NCI-H1417 (cell line): ENCODE data around the gene CHD6.

Experiments used
- DNase-seq, 3 experiments: peaks; one replicate each; lab custom pipeline; 2025; lab: John Stamatoyannopoulos, UW

CHD6 gene

DNA sequence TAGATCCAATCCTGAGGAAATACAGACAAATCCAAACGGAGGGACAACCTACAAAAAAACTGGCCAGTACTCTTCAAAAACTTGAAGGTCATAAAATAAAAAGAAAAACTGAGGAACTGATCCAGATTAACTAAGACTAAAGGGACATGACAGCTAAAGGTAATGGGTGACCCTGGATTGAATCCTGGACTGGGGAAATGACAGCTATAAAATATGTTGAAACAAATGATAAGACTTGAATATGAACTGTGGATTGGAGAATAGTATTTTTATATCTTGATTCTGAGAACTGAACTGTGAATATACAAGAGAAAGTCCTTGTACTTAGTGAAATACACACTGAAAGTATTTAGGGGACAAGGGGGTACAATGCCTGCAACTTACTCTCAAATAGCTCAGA lies 154.6 kb downstream of the CHD6 start:
- no peak for DNase-seq

DNA sequence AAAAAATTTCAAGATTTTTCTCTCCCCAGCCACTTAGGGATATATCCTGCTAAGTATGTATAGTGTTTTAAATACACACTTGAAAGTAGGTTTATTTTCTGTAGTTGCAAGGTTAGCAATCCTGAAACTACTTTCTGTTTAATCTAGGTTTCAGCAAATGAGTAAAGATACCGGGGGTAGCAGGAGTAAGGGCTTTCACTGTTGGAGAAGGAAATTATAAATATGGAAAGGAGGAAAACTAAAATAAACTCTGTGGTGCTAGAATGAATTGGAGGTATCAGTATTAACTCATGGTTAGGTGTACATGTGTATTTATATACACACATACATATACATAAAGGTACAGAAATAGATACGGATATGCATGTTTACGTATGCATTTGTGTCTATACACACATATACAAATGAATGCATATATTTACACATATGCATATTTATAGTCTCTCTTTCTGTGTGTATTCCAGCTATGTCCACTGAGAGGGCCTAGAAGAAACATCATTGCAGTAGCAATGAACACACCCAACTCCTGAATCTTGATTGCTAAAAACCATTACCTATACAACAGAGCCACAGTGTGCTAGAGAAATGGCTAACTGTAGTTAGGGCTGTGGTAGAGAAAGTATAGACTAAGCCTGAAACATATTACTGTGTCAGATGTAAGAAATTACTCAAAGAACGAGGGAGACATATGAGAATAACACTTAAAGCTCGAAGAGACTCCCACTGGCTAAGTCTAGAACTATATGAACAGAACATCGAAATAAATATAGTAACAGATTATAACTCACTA lies 155.6 kb downstream of the CHD6 start:
- no peak for DNase-seq

DNA sequence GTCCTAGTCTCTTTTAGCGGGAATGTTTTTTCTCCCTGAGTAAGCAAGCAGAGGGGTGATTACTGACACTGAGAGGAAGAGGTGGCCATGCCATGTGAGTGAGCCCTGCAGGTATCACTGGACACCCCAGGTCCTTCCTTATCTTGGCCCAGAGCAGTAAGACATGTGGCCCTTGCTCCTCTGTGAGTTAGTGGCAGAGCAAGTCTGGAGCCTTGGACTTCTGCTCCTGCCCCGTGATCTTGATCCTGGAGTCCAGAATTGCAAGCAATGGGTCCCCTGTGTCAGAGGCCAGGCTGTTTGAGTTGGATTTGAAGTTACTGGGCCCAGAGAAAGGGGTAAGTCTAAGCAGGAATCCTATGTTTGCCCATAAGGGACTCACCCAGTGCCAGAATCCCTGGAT lies 159.4 kb downstream of the CHD6 start:
- no peak for DNase-seq

DNA sequence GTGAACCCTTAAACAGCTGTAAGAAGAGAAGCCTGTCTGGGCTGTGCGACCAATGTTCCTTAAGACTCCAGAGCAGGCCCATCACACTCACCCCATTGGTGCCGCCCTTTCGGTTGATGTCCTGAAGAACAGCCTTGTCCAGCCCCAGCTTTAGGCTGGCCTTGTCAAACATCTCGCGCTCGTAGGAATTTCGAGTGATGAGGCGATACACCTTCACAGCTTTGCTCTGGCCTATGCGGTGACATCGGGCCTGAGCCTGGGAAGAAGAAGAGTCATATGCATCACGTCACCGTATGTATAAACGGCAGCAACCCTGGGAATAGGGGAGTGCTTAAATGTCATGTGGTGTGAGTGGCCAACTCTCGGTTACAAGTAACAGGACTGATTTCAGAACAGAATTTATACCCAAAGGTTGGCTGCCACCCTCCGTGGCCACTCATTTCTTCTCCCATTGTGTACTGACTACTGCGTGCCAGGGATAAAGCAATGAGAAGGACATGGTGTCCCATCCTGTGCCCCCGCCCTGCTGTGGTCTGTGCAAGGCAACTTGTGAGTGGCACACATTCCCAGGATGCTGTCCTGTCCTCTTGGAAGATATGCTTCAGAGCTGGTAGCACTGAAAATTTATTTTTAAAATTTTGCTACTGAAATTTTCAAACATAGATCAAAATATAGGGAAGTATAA lies 160.9 kb downstream of the CHD6 start:
- no peak for DNase-seq

DNA sequence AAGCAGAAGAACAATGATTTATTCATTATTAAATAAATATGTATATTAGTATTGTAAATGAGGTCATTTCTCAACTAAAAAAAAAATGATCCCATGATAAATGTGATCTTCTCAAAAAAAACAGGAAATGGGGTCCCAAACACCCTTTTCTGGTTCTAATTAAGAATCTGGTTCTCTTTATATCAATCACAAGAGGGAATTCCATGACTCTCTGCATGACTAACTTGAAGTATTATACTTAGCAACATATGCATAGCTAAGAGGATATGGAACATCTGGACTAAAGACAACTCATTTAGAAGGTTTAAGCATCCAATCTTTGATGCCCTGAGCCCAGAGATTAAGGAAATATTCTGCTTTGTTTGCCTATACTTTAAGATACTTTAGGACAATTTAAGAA lies 161.8 kb downstream of the CHD6 start:
- no peak for DNase-seq

DNA sequence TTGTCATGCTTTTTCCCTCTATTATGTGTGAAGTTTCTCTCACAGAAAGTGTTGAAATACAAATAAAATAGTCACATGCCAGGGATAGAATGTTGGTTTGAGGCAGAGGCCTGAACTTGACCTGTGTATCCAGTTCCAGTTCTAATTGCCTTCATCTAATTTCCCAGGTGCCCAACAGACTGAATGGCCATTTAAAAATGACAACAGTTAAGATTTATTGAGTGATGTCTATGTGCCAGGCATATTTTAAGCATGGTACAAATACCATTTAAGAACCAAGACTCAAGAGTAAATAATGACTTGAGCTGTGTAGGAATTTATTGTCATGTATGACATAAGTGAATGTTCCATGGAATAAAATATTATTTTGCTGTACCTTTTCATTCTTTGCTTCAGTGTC lies 163.9 kb downstream of the CHD6 start:
- no peak for DNase-seq

DNA sequence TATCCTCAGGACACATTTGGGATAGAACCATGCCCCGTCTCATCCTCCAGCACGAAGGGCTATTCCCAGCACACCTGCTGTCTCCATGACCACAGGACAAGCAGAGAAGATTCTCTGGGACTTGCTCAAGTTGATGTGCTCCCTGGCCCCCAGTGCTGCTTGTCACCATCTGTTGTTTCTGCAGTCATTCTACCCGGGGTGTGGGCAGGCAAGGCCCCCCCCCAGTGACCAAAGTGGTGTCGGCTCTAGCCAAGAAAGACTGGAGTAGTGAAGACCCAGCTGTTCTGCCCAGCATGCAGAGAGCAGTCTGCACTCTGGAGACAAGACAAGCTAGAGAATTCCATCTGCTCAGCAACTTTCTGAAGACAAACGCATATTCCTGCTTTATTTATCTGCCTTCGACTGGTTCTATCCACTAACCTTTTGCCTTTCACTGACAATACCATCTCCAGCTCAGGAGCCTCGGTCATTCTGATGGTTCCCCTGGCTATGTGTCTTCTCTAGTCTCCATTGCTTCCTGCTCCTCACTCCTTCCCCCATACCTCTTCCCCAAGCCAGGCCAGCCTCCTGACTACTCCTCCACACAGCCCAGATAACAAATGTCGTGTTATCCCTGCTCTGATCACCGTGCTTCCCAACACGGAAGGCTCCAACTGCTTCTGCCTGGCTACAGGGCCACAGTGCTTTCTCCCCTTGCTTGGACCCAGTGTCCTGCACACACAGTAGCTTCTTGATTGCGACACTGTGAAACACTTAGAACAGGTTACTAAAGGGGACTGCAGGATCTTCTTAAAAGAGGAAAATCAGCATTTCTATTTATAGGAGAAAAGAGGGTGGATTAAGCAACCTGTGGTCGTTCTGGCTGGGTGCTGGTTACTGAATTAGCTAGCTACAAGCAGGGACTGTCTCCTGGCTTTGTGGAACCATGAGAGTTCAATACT lies 164.9 kb downstream of the CHD6 start:
- DNase-seq = no peak

DNA sequence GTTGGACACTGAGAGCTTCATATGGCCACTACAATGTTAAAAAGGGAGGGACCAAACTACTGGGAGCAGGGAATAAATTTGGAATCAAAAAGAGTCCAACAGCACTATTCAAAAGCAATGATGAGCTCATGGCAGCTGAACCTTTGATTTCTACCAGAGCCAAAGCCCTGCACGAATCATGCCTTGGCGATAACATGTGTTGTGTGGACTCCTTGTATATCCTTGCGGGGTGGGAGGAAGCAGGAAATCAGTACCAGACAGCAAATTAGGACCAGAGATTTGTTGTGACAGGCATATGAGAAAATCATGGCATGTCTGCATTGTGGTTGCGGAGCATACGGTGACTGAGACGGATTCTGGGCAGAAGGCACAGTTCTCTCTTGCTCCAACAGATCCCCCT lies 166.0 kb downstream of the CHD6 start:
- no peak for DNase-seq

DNA sequence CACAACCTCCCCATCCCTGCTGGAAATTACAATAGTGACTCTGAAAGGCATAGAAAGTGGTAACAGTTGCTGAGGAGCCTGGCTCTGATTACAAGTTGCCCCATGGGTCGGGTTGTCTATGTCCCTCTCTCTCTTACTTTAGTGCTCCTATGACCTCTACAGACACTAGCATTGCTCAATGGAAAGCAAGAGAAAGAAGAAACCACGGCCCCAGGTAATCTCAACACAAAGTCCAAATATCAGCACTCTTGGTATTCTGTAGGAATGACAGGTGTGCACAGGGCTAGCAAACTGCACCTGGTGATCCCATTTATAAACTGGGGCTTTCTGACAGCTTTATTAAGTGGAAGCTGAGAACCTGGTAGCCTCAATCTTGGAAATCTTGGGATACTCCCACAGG lies 171.2 kb downstream of the CHD6 start:
- DNase-seq = no peak

DNA sequence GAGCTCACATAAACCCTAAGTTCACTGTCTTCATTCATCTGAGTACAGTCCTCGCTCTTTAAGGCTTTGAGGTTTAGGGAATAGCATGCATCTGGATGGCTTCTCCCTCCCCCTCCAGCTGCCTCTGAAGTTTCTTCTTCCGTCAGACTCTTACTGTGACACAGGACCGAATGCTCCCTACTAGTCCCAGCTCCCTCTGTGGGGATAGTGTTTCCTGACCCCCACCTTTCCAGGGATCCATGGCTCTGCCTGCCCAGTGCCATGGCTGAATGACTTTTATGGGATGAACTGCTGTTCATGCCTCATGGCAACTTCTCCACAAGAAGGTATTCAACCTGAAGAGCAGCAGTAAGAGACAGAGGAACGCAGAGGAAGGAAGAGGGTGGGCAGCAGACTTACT lies 171.7 kb downstream of the CHD6 start:
- DNase-seq = peak in 1 of 3 experiments; percentile 74

DNA sequence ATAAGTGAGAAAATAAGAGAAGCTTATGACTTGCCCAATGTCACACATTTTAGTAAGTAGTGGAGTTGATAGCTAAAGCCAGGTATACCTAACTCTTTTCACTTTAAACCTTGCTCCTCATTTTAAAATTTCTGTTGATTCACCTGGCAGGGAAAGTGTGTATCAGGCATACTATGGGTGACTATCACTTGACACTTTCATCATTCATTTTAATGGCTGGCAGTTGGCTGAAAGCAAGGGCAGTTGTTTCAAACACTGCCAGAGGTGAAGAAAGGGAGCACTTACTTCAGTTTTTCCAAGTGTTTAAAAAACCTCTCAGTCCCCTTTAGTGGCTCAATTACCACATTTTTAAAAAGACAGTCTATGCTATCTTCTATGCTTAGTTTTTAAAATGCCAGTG lies 173.4 kb downstream of the CHD6 start:
- DNase-seq = no peak

DNA sequence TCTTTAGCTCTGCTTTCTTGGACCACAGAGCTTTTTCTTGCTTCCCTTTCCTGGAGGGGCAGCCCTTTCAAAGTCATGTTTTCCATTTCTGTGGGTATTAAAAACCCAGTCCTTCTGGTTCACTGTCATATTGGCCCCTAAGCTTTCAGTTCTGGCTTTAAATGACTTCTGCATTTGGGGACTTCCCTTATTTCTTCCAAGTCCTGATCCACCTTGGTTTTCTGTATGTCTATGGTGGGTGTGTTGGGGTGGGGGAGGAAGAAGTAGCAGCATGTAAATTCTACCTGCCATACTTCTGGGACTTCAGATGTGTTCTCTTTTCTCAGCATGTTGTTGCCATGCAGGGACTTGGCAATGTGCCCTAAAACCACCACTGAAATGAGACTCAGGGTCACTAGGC lies 174.5 kb downstream of the CHD6 start:
- no peak for DNase-seq

DNA sequence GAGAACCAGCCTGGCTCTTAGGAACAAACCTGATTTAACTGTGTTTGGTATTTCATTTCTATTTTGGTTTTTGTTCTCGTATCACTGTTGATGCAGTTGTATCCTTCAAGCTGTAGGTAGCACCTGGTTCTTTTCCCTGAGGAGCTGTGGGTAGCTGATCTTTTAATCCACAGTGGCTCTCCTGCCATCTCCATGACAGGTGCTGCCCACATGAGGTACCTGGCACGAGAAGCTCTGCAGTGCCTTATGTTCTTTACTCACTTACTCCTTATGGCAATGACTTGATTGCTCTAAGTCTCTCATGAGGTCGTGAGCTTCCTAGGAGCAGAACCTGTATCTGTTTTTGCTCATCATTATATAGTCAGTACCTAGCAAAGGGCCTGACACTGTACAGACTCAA lies 177.3 kb downstream of the CHD6 start:
- DNase-seq = no peak

DNA sequence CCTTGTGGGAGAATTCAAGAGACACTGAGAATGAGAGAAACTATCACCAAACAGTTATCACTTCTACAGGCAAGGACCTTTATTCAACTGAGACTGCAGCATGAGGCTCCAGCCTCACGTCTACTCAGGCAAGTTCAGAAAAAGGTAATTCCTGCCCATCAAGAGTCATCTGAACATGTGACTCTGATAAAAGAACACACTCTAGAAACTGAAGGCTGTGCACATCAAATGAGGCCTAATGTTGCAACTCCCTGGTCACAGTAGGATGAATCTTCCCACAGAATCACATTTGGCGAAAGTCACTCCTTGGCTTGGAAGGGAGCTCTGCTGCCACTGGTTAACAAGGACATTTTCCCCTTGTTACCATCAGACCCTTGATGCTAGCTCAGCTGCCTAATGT lies 180.3 kb downstream of the CHD6 start:
- no peak for DNase-seq

DNA sequence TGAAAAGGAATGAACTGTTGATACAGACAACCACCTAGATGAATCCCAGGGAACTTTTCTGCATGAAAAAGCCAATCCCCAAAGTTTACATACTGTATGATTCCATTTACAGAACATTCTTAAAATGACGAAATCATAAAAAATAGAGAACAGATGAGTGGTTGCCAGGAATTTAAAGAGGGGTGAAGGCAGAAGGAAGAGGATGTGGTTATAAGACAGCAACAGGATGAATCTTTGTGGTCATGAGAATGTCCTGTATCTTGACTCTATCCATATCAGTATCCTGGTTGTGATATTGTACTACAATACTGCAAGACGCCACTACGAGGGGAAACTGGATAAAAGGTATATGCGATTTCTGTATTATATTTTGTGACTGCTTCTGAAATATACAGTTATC lies 181.5 kb downstream of the CHD6 start:
- no peak for DNase-seq

DNA sequence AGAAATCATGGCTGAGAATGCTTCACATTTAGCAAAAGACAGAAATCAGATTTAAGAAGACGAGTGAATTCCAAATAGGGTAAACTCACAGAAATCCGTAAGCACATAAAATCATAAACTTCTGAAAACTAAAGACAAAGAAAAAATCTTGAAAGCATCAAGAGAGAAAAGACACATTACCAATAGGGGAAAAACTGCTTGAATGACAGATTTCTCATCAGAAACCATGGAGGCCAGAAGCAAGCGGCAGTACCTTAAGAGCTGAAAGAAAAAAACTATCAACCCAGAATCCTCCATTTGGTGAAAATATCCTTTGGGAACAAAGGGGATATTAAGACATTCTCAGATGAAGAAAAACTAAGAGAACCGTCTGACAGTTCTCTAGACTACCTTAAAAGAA lies 185.0 kb downstream of the CHD6 start:
- DNase-seq = no peak

DNA sequence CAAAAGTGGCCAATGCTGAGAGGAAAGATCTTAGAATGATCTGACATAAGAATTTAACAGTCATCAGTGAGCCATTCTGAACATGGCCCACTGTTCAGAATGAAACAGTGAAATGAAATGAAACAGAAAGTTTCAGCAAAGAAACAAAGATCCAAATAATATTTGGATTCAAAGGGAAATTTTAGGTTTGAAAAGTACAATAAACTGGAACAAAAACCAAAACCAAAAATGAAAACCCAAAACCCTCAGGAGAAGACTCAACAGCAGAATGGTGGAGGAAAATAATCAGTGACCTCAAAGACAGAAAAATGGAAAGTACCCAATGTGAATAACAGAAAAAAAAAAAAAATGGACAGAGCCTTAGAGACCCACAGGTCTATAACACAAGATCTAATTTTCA lies 185.4 kb downstream of the CHD6 start:
- no peak for DNase-seq

DNA sequence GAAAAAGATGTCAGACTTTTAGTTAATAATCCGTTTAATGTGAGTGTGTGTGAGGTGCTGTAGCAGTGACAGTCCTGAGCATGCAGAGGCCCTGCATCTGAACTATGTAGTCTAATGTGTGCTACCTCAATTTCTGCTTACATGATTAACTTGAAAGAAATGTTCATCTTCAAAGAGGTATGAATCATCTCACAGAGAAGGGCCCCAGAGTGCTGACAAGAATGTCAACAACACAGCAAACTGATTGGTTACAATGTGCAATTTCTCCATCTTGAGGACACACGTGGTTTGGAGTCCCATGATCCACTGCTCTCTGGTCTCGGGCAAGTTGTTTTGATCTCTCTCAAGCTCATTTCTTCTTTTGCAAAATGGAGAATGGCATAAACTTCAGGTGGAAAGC lies 189.9 kb downstream of the CHD6 start:
- no peak for DNase-seq

DNA sequence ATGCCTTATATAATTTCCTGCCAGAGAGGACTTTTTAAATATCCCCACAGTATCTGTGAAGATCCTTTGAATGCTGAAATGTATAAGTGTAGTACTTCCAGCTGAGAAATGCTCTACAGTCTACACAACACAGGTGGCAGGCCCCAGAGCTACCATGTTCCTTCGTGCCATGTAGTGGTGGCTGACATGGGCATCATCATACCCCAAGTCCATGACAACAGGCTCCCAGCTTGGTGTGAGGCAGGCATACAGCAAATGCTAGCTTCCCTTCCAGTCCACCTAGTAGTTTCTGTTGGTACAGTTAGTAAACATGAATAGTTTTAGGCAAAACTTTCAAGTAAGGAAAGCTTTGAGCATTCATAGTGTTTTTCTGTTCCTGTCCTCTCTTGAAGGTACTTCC lies 190.3 kb downstream of the CHD6 start:
- no peak for DNase-seq

DNA sequence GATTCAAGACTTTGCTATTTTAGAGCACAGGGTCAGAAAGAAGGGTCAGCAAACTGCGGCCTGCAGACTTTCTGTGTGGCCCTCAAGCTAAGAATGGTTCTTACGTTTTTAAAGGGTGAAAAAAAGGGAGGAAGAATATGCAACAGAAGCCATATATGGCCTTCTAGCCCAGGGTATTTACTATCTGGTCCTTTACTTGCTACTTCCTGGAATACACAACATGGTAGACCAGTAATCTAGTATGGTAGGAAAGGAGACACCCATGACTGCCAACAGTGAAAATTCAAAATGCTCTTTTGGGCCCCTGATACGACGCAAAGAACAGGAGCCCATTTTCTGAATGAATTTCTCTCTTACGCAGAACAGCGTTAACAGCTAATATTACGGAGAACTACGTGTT lies 191.2 kb downstream of the CHD6 start:
- DNase-seq = no peak

DNA sequence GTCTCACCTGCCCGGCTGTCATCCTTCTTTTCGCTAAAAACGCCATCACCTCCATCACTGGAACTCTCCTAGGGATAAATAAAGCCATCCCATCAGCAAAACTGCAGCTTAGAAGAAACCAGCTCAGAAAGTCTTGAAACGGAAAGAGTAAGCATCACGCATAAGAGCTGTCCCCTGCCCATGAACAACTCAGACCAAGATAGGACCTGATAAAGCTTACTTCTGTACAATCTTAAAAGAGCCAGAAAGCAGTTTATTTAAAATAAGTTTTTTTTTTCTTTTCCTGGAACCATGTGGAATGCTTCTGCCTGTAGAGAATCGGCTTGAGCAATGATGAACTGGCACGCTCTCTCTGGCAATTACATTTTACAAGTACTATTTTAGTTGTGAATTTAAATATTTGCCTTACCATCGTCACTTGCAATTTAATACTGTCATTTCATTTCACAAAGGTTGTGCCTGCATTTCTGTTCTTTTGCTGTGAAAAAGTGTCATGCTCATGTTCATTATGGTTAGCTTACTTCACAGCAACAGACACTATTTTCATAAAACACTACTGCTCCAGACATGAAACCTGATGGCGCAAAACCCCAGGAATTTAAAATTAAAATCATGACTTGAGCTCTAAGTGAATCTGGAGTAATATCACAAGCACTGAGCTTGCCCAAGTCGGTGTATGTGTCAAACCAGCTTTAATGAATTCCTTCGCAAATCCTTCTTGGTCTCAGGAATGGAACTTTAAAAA lies 191.9 kb downstream of the CHD6 start:
- DNase-seq = no peak
